Dedifferentiated amniotic fluid mesenchymal stem cell (primary cell): Measurements from ENCODE around the gene SF3B6.
"Not testable (repeated sequence)": the region's sequence is repeated elsewhere in the genome, so short reads cannot be mapped to it uniquely, and the experiment has no call there.

ENCODE experiments used
- DNase-seq: peaks from one replicate; pipeline ENCODE4 v3.0.0-alpha.2; 2016; ENCODE audit errors: extremely low spot score

SF3B6 gene

DNA sequence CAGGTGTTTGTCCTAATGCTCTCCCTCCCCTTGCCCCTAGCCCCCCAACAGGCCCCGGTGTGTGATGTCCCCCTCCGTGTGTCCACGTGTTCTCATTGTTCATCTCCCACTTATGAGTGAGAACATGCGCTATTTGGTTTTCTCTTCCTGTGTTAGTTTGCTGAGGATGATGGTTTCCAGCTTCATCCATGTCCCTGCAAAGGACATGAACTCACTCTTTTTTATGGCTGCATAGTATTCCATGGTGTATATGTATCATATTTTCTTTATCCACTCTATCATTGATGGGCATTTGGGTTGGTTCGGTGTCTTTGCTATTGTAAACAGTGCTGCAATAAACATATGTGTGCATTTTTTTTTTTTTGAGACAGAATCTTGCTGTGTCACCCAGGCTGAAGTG is 17.1 kb upstream of the SF3B6 start:
- DNase-seq, result not testable (repeated sequence)

DNA sequence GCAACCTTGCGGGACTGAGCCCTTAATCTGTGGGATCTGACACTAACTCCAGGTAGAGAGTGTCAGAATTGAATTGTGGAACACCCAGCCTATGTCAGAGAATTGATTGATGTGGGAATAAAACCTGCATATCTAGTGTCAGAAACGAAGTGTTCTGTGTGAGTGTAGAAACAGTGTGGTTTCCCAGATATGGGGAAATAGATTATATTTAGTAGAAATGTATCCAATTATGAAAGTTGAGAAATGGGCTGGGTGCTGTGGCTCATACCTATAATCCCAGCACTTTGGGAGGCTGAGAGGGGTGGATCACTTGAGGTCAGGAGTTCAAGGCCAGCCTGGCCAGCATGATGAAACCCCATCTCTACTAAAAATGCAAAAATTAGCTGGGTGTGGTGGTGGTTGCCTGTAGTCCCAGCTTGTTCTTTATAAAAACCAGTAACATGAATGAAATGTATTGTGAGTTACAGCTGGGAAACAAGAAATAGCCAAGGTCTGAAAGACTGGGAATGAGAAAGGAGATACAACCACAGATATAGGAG is 12.8 kb upstream of the SF3B6 start:
- DNase-seq, result no peak

DNA sequence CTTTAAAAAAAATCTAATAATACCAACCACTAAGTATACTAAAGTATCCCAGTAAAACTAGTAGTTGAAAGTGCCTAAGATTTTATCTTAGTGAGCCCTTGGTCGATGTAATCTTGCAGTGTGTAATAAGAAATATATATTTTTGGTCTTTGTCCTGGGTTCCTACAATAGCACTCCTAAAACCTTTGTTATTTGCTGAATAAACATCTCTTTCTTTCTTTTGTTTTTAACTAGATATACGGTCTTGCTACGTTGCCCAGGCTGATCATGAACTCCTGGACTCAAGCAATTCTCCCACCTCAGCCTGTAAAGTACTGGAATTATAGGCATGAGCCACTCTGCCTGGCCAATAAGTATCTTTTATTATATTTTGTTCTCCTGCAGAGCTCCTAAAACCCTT is 10.9 kb upstream of the SF3B6 start:
- DNase-seq, result no peak

DNA sequence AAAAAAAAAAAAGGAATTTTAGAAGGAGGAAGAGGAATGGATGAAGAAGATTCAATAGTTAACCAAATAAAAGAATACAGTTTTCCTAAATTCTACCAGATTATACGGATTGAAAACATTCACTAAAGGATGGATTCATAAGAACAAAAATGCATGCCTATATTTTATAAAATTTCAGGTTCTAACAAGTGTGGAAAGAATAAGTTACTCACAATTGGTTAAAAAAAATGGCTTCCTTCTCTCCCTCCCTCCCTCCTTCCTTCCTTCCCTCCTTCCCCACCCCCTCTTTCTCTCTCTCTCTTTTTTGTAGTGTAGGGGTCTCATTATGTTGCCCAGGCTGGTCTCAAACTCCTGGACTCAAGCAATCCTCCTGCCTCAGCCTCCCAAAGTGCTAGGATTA is 10.1 kb upstream of the SF3B6 start:
- no peak for DNase-seq

DNA sequence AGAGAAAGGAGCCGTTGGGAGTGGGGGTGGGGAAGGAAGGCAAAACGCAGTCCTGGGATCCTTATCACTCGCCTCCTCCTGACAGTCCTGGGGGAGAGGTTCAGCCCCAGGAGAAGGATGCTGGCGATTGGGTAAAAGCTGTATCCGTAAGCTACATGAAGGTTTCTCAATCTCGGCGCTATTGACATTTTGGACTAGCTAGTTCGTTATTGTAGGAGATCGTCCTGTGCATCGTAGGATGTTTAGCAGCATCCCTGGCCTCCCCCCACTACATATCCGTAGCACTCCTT is 9.0 kb upstream of the SF3B6 start:
- DNase-seq, result no peak

DNA sequence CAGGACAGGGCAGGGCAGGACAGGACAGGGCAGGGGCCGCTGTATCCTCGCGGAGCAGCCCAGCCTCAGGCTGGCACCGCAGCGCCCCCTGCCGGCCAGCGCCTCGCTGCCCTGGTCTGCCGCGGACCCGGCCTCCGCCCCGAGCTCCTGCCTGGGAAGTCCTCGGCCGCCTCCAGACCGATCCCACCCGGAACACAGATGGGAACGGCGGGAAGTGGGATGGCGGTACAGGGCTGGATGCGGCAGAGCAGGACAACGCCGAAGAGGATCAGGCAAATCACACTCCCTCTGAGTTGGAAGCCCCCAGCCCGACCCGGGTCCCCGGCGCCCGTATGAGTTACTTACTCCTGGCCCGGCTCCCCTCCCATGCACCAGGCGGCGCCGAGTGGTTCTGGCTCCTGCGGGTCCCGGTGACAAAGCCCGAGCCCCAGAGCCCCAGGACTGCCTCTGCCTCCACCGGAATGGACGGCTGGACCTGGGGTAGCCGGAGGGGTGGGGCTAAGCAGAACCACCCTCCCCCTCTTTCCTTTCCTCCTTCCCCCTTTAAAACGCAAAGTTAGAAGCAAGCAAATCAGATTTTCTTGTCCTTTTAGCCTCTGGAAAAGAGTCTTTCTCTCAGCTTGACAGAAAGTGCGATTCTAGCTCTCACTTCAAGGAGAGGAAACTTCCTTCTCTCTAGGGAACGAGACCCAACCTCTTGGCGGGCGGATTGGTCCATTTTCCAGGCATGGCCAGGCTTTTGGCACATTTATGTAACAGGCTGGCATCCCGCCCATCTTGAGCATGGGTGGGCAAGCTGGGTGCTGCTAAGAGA is 8.5 kb upstream of the SF3B6 start, which contains the start of gene TP53I3:
Gene TP53I3 (minus strand): TSS at position 449 of the 814 bp plus-strand sequence. CDS start 508 bp downstream, outside the sequence.
- peak; percentile 80 for DNase-seq

DNA sequence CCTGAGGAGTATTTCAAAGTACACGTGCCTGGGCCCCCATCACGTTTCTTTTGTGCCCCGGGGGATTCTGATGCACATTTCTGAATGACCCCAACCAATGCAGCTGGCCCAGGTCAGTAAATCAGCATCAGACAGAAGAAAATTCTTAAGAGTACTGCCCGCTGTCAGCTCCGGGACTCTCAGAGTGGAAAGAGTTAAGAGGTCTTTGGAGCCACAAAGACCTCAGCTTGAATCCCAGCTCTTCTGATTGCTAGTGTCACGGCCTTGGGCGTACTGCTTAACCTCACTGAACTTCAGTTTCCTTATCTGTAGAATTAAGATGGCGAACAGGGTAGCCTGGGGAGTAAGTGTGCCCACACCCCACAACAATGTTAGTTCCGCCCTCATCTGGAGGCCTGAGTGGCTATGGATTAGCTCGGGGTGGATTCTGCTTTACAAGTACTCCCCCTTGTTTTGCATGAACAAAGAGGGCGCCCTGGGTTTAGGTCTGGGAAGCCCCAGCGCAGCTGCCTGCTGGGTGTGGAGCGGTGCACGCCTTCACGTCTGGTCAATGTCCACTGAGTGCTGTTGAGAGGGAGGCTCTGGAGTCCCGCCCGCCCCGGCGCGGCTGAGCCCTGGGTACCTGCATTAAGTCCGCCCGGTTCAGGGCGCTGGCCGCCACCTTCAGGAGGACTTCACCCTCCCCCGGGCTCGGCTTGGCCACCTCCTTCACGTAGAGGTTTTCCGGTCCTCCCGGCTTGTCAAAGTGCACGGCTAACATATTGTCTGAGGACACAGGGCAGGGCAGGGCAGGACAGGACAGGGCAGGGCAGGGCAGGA is 7.7 kb upstream of the SF3B6 start:
- DNase-seq, result peak; percentile 50

DNA sequence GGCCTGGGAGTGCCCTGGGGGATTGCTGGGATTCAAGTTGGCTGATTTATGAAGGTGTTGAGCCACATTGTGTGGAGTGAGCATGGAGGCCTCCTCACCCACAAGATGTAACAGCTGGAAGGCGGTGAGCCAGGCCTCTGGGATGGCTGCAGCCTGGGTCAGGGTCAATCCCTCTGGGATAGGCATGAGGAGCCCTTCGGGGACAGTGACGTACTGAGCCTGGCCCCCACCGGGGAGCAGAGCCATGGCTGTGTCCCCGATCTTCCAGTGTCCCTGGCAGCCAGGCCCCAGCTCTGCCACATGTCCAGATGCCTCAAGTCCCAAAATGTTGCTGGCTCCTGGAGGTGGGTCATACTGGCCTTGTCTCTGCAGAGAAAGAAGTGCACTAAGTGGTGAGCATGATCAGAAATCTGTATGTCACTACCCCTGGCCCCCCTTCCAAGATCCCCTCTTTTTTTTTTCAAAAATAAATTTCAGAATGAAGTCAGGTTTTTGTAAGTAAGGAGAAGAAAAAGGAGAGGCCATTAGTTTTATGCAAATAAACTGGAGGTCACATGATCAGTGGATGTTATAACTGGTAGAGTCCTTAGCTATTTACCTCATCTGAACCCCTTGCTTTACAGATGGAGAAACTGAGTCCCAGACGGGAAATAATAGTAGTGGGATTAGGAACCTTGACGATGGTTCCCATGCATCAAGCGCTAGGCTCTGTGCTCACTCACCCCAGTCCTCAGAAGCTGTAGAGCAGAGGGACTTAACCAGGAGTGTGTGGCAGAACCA is 6.9 kb upstream of the SF3B6 start:
- DNase-seq, result no peak

DNA sequence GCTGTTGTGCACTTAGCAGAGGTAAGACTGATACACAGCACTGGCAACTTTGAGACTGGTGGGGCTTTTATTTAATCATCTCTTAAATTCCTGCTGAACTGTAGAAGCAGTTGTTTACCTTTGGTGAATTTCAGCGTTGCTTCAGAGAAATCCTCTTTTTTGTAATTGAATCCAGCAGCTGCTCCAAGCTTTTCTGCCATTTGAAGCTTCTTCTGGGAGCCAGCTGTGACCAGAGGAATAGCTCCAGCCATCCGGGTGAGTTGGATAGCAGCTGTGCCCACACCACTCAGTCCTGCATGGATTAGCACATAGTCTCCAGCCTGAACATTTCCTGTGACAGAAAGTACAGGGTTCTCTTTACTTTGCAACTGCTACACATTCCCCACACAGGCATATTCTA is 4.6 kb upstream of the SF3B6 start:
- DNase-seq, result no peak

DNA sequence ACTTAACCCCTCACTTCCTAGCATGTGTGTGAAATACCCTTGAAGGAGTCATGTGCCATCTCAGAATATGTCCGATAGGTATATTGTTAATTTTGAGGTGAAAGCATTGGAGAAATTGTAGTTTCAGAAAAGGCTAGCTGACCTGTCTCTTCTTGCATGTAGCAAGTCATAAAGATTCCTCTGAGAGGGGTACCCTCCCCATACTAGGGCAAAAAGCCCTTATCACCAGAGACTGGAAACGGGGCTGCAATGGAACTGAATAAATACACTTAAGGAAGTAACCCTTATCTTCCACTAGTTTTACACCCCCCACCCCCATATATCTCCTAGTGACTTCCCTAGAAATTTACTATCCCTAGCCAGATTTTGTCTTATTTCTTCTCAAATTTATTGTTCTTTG is 1.8 kb upstream of the SF3B6 start:
- DNase-seq, result no peak

DNA sequence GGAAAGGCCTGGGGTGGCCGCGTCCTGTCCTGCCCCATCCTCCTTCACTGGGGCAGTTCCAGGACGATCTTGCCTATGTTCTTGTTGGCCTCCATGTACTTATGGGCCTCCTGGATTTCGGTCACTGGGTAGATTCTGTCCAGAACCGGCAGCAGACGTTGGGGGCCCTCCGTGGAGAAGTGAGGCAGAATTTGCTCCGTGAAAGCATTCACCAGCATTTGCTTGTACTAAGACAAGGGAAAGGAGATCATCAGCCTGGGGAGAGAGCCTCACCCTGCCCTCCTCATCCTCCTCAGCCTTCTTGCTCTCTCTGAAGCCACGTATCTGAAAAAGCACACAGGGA is 1.4 kb upstream of the SF3B6 start:
- no peak for DNase-seq

DNA sequence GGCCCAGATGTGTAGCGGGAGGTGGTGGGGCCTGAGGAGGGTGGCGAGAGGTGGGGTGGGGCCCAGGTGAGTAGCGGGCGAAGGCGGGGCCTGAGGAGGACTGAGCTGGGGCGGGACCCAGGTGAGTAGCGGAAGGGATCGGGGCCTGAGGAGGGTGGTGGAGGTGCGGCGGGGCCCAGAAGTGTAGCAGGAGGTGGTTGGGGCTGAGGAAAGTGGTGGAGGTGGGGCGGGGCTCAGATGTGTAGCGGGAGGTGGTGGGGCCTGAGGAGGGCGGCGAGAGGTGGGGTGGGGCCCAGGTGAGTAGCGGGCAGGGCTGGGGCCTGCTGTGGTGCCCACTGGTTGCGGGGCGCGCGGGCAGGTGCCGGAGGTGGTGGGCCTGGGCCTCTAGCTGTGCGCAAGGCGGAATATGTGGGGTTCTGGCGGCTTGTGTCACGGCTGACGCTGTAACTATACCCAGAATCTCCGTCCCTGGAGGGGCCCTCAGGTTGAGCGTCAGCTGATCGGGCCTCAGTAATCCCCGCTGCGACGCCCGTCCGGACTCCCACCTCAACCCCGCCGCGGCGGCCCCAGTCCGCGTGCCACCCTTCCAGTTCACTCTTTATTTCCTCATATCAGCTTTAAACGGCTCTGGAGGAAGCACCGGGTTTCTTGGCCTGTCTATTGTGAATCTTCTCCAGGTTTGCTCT is 866 bp upstream of the SF3B6 start:
- no peak for DNase-seq

DNA sequence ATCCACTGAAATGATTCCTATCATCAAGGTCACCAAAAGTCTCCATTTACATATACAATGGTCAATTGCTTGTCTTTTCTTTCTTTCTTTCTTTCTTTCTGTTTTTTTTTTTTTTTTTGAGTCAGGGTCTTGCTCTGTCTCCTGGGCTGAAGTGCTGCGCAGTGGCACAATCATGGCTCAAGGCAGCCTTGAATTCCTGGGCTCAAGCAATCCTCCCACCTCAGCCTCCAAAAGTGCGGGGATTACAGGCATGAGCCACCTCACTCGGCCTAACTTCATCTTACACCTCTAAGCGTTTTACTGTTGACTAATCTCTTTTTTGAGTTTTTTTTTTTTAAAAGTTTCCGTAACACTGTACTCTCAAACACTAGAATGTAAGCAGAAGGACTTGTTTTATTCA is 867 bp downstream of the SF3B6 start:
- DNase-seq, result no peak

DNA sequence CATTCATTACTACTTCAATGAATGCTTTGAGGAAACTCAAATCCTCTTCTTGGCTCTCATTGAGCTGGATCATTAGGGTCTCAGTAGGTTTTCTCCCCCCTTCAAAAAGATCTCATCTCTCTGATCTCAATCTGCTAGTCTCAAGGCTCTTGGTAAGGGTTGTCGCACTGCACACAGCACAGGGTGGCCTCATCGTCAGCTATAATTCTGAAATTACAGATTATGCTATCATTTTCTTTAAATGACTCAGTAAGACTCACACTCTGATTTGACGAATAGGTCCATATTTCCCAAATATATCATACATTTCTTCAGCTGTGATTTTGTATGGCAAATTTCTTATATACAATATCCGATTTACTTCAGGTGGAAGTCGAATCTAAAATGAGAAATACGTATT is 2.3 kb downstream of the SF3B6 start:
- no peak for DNase-seq

DNA sequence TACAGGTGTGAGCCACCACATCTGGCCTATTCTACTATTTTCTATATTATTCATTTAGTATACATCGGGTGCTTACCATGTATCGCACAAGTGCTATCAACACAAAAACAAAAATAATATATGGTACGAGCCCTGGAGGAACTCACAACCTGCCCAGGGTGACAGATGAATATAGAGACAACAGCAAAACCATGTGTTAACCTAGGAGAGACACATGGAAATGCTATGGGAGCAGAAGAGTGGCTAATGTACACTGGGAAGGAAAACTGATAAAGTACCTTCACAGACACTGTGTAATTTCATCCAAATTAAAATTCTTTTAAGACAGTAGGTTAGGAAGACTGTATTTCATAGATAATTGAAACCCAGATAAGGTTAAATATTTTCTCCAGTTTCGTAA is 3.9 kb downstream of the SF3B6 start:
- no peak for DNase-seq

DNA sequence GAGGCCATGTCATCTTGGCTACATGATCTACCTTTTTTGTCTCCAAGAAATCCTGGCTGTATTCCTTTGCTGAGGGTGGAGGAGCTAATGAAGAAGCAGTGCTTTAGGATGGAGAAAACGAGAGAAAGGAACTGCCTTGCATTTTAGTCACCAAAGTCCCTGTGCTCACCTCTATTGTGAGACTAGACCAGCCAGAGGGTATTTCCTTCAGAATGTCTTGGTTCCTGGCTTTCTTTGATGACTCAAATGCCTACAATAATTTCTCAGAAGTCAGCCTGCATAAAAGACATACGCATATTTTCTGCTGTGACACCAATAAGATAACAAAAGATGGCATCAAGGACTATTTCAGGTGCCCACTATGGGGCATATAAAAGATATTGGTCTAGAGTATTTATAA is 10.8 kb downstream of the SF3B6 start:
- no peak for DNase-seq

DNA sequence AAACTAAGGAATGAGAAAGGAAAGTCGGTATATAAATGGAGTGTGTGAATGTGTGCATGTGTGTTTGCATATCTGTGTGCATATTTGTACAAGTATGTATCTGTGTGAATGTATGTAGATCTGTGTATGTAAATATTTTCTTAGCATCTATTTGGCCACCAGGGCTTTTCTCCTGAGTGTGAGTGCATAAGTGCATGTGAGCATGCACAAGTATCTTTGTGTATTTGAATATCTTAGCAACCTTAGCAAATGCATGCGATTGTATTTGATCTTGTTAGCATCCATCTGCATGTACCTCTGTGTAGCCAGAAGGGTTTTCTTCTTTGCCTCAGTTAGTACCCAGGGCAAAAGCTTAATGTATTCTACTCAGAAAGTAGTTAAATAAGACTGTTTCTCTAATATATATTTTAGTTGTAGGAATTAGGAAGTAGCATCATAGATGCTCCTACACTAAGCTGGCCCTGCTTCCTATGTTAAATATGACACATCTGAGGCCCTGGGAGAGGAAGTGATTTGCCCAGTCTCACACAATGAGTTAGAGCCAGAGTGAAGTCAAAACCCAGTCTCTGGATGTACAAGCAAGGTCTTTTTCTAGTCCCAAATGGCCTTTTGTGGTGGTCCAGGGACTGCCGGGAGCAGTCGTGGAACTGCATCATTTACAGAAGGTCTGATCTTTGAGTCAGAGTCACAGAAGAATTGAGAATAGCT is 17.4 kb downstream of the SF3B6 start:
- no peak for DNase-seq

DNA sequence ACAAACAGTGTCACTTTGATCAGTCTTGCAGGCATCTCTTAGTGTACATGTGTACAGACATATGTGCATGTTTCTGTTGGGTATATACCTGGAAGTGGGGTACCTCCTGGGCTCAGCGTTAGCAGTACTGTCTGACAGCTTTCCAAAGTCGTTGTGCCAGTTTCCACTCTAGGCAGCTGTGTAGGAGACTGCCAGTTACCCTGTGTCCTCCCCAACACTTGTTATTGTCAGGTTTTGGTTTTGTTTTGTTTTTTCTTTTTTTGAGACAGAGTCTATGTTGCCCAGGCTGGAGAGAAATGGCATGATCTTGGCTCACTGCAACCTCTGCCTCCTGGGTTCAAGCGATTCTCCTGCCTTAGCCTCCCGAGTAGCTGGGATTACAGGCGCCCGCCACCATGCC is 20.4 kb downstream of the SF3B6 start:
- DNase-seq, result no peak

DNA sequence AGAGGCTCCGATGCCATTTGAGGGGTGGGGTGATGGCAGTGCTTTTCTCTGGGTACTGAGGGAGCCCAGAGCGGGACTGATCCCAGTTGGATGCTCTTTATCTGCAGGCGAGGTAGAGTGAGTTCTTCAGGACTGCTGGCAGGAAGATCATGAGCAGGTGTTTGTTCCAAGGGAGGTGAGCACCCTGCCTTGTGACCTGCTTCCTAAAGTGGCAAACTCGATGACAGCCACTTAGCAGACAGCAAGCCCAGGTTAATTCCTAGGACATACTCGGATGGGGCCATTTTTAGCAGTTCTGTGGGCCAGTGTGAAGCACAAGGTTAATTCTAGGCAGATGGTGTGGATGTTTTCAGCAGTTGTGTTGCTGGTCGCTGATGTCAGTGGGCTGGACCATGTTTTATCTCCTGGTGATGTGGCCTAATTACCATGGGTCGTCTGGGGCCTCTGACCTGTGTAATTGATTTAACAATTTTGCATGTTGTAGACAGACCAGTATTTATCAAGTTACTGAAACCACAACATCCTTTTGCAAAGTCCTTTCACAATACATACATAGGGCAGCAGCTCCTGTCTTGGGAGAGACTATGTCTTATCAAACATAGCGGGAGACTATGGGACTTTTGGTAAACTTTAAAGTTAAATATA is 21.6 kb downstream of the SF3B6 start:
- no peak for DNase-seq

DNA sequence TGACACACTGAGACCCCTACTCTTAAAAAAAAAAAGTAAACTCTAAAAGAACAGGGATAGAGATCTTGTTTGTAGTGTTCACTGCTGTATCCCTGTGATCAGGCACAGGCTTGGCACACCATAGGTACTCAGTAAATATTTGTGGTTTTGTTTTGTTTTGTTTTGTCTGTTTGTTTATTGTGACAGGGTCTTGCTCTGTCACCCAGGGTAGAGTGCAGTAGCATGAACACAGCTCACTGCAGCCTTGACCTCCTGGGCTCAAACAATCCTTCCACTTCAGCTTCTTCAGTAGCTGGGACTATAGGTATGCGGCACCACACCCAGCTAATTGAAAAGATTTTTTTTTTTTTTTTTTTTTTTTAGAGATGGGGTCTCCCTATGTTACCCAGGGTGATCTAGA is 23.2 kb downstream of the SF3B6 start:
- DNase-seq, result no peak

DNA sequence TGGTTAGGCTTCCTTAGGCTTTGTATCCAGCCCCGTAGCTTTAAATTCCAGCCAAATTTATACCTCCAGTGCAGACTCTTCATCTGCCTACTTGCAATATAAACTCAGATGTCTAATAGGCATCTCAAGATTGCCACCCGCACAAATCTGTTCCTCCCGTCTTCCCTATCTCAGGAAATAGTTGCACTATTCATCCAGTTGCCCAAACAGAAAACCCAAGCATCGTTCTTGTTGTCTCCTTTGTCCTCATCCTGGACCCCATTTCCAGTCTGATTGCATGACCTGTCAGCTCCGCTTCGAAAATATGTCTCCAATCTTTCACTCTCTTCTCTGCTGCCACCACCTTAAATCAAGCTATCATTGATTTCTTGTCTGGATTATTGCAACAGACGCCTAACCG is 24.3 kb downstream of the SF3B6 start:
- DNase-seq, result no peak
